Natural killer cell (primary cell): ENCODE results near the gene IFNGR2. TPM values are rescaled to one million over a fixed set of nuclear protein-coding genes. Genes with fewer than 3 reads are reported as not detected.

Experiments used
- ATAC-seq, 3 donors: fragments of 150-1000 bp in 2 of 3; fragments of 200-7000 bp in 1 of 3; cut with Tn5 transposase; 1 replicate in 1 of 3; 2 replicates in 2 of 3; pipeline ENCODE4 v1.10.0; 2021; ENCODE audit warnings: mild to moderate bottlenecking in 2 of 3, moderate library complexity in 2 of 3
- DNase-seq, 2 donors: peaks; one replicate each; pipeline versions ENCODE4 v3.0.0 to v3.0.0-alpha.2; 2013 to 2021; ENCODE audit warnings: mixed read lengths in 1 of 2
- H3K27ac ChIP-seq: one replicate; pipeline ENCODE4 v1.5.1; 2013; ENCODE audit warnings: mild to moderate bottlenecking, low read length
- H3K27me3 ChIP-seq: one replicate; pipeline ENCODE4 v1.6.1; 2013; ENCODE audit warnings: low read length; ENCODE audit not compliant: control insufficient read depth, insufficient read depth
- H3K36me3 ChIP-seq: one replicate; pipeline ENCODE4 v1.6.1; 2013; ENCODE audit warnings: low read length; ENCODE audit not compliant: control insufficient read depth, insufficient read depth
- H3K4me1 ChIP-seq: one replicate; pipeline ENCODE4 v1.6.1; 2013; ENCODE audit warnings: low read length; ENCODE audit not compliant: control insufficient read depth, insufficient read depth
- H3K4me3 ChIP-seq: one replicate; pipeline ENCODE4 v1.5.1; 2013; ENCODE audit warnings: low read length
- H3K9me3 ChIP-seq: one replicate; pipeline ENCODE4 v1.6.1; 2013; ENCODE audit warnings: low read length; ENCODE audit not compliant: control insufficient read depth, insufficient read depth
- H3K27ac Mint-ChIP-seq, 2 donors: one replicate each; pipeline ENCODE4 v1.8.0; 2022; ENCODE audit warnings: mild to moderate bottlenecking in 2 of 2, mixed read lengths in 2 of 2, moderate library complexity in 1 of 2
- H3K27me3 Mint-ChIP-seq, 2 donors: one replicate each; pipeline ENCODE4 v1.8.0; 2022; ENCODE audit warnings: low read depth in 2 of 2, mixed read lengths in 2 of 2
- H3K36me3 Mint-ChIP-seq: one replicate; pipeline ENCODE4 v1.8.0; 2022; ENCODE audit warnings: mixed read lengths
- H3K4me1 Mint-ChIP-seq, 2 donors: one replicate each; pipeline ENCODE4 v1.8.0; 2022; ENCODE audit warnings: mixed read lengths in 2 of 2
- H3K4me3 Mint-ChIP-seq: one replicate; pipeline ENCODE4 v1.8.0; 2022; ENCODE audit warnings: mild to moderate bottlenecking, moderate library complexity, mixed read lengths
- H3K9me3 Mint-ChIP-seq, 2 donors: one replicate each; pipeline ENCODE4 v1.8.0; 2022; ENCODE audit warnings: mixed read lengths in 2 of 2
- CTCF ChIP-seq: fragments of 200-600 bp; IDR thresholded peaks from one replicate; pipeline ENCODE4 v1.8.0; 2022; ENCODE audit warnings: antibody characterized with exemption
- WGBS: methylation state at CpG from one replicate; pipeline ENCODE4 v1.1.7; 2013; ENCODE audit warnings: missing lambda C conversion rate; ENCODE audit not compliant: insufficient coverage; 5-methylcytosine and 5-hydroxymethylcytosine counted together
- intact Hi-C: fragments of 100-400 bp; cut with micrococcal nuclease; formaldehyde crosslinking; loops from one replicate; pipeline ENCODE4 v1.14.2; 2022
- total RNA-seq, 4 donors: library from RNA; stranded (reverse); fragments of 120-200 nt in 1 of 4; gene quantifications; one replicate each; pipeline versions ENCODE4 v1.2.3 to v1.2.4, GENCODE V29; 2013 to 2022

IFNGR2 gene
- total RNA-seq, 3 donors from 2014 or later (not counting 1 experiment from before 2014, with no cell fraction given), result 3.6 to 16.5 (median 8.6) TPM

- Histone ChIP-seq H3K36me3 (no peaks in the 10 kb centered on the region), H3K4me3 (peak within 1 kb of the TSS; percentile 93), H3K4me1 (peaks cover 17% of the 10 kb centered on the region), H3K9me3 (no peaks in the 10 kb centered on the region), H3K27me3 (no peaks in the 10 kb centered on the region), H3K27ac (peak within 1 kb of the TSS; percentile 83)
- Mint-ChIP-seq H3K4me3 (peak within 1 kb of the TSS; percentile 94), H3K27ac (peak within 1 kb of the TSS; percentile 83 to 85), H3K9me3 (no peaks in the 10 kb centered on the region), H3K27me3 (no peaks in the 10 kb centered on the region), H3K36me3 (no peaks in the 10 kb centered on the region), H3K4me1 (peaks cover 8 to 15% of the 10 kb centered on the region in 2 donors)
- WGBS, result under 1% methylated on average over 93 of the region's 93 CpGs
- DNase-seq (peak; percentile 88 to 98), ATAC-seq (peak; percentile 87 to 96 (median 88))
- TF ChIP-seq CTCF, result peak; percentile 31
- intact Hi-C loops, result loop anchor here (1.0 to 5.0 kb wide), 3 partner anchors 11 to 125 kb away; partner anchors contain the start of genes DNAJC28 and DONSON
Observed at GRCh38 chr21:33479679-33480480, 76.7 kb downstream of the IFNGR2 start, which contains the start of gene TMEM50B. TSS of gene TMEM50B (minus strand) at chr21:33479974. CDS start at chr21:33468885, 11,089 bp downstream.

GRCh38 chr21:33480481-33481103, 77.4 kb downstream of the IFNGR2 start:
- no peak for DNase-seq
- intact Hi-C loops, result loop anchor here (1.0 to 5.0 kb wide), 3 partner anchors 11 to 125 kb away; partner anchors contain the start of genes DNAJC28 and DONSON
- peaks cover 17% of the 10 kb centered on the region for H3K4me1 ChIP-seq
- peak overlapping the region; percentile 83 to 85 for H3K27ac Mint-ChIP-seq
- no peaks in the 10 kb centered on the region for H3K27me3 Mint-ChIP-seq
- ATAC-seq, result no peak
- peak; percentile 3 for TF ChIP-seq CTCF
- H3K27ac ChIP-seq, result peak overlapping the region; percentile 83
- H3K27me3 ChIP-seq, result no peaks in the 10 kb centered on the region
- peaks cover 8 to 15% of the 10 kb centered on the region in 2 donors for H3K4me1 Mint-ChIP-seq
- H3K36me3 ChIP-seq, result no peaks in the 10 kb centered on the region
- H3K4me3 ChIP-seq, result peak overlapping the region; percentile 93
- WGBS, result 43% methylated on average over 14 of the region's 17 CpGs
- H3K4me3 Mint-ChIP-seq, result peak overlapping the region; percentile 94
- H3K36me3 Mint-ChIP-seq, result no peaks in the 10 kb centered on the region
- no peaks in the 10 kb centered on the region for H3K9me3 Mint-ChIP-seq
- no peaks in the 10 kb centered on the region for H3K9me3 ChIP-seq

DNA sequence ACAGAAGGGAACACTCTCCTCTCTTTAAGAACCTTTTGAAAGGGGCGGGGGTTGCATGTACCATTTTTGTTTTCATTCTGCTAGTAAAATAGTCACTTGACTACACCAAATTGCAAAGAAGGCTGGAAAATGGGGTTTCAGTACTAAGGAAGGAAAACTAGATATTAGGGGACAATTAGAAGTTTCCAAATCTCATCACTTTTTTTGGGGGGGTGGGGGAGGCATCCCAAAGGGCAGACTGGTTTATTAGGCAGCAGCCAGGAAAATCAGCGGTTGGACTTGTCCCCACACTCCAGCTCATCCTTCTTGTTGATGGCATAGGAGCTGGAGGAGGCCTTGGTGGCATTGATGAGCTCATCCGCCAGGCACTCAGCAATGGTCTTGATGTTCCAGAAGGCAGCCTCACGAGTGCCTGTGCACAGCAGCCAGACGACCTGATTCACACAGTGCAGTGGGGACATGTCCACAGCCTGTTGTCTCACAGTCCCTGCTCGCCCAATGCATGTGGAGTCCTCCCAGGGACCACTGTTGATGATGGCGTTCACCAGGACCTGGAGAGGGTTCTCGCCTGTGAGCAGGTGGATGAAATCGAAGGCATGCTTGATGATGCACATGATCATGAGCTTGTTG, 78.2 kb downstream of the IFNGR2 start:
- no peaks in the 10 kb centered on the region for H3K36me3 Mint-ChIP-seq
- H3K9me3 Mint-ChIP-seq, result no peaks in the 10 kb centered on the region
- 94% methylated on average over 9 of the region's 9 CpGs for WGBS
- intact Hi-C loops, result loop anchor here (5.0 kb wide), 1 partner anchor 106 kb away; the partner anchor contains the start of gene DONSON
- no peak overlapping the region for H3K4me3 ChIP-seq
- peaks cover 8 to 15% of the 10 kb centered on the region in 2 donors for H3K4me1 Mint-ChIP-seq
- H3K27ac ChIP-seq, result no peak overlapping the region
- H3K4me3 Mint-ChIP-seq, result peak overlapping the region; percentile 94
- TF ChIP-seq CTCF, result no peak
- H3K27me3 Mint-ChIP-seq, result no peaks in the 10 kb centered on the region
- no peak for DNase-seq
- H3K27ac Mint-ChIP-seq, result no peak overlapping the region
- H3K9me3 ChIP-seq, result no peaks in the 10 kb centered on the region
- H3K27me3 ChIP-seq, result no peaks in the 10 kb centered on the region
- ATAC-seq, result no peak
- H3K4me1 ChIP-seq, result peaks cover 17% of the 10 kb centered on the region
- no peaks in the 10 kb centered on the region for H3K36me3 ChIP-seq

Other genes with a start within 250 kb of the IFNGR2 start
- gene IFNAR2, start 173.5 kb upstream of the IFNGR2 start, total RNA-seq, result 100 to 1,000 TPM in 1 of 3 donors, 10 to 100 TPM in 2; 65.4 to 105 (median 70.9) TPM
- 10 to 100 TPM; 18.4 to 27.8 (median 27.3) TPM for gene IL10RB, start 137.0 kb upstream of the IFNGR2 start, total RNA-seq
- 10 to 100 TPM; 15.0 to 21.3 (median 19.3) TPM for gene IFNAR1, start 78.4 kb upstream of the IFNGR2 start, total RNA-seq
- 10 to 100 TPM; 34.5 to 42.1 (median 40.5) TPM for gene TMEM50B, start 76.6 kb downstream of the IFNGR2 start, total RNA-seq
- gene DNAJC28, start 88.3 kb downstream of the IFNGR2 start, total RNA-seq, result under 1 TPM in 2 of 3 donors, not detected in 1; 0.41 to 0.63 TPM
- gene GART, start 138.7 kb downstream of the IFNGR2 start, total RNA-seq, result 10 to 100 TPM; 33.4 to 53.1 (median 34.6) TPM
- 100 to 1,000 TPM; 348 to 442 (median 416) TPM for gene SON, start 139.6 kb downstream of the IFNGR2 start, total RNA-seq
- 10 to 100 TPM; 17.0 to 18.3 (median 17.3) TPM for gene DONSON, start 185.3 kb downstream of the IFNGR2 start, total RNA-seq
- 10 to 100 TPM; 25.8 to 32.8 (median 30.0) TPM for gene CRYZL1, start 238.3 kb downstream of the IFNGR2 start, total RNA-seq
- gene ITSN1, start 239.1 kb downstream of the IFNGR2 start, total RNA-seq, result 1 to 10 TPM; 1.5 to 5.1 (median 2.7) TPM